GM18508 (cell line): Measurements from ENCODE around the gene LENG8.
"Not testable (repeated sequence)": the region's sequence is repeated elsewhere in the genome, so short reads cannot be mapped to it uniquely, and the experiment has no call there.

Source experiments
- ATAC-seq: cut with Tn5 transposase; IDR thresholded peaks from one replicate; pipeline ENCODE4 v1.9.1; 2021; ENCODE audit warnings: moderate number of reproducible peaks; ENCODE audit not compliant: insufficient read depth, unreplicated experiment

Gene LENG8

GRCh38 chr19:54436628-54437252, 12.3 kb upstream of the LENG8 start:
- no peak for ATAC-seq

- ATAC-seq: no peak
These were observed 9.7 kb upstream of the LENG8 start for GRCh38 chr19:54439174-54439851.

- no peak for ATAC-seq
These were observed 8.4 kb upstream of the LENG8 start for GRCh38 chr19:54440641-54441040.

- no peak for ATAC-seq
These were observed 4.3 kb upstream of the LENG8 start for GRCh38 chr19:54444737-54445136.

GRCh38 chr19:54446349-54446748, 2.6 kb upstream of the LENG8 start:
- ATAC-seq: not testable (repeated sequence)

GRCh38 chr19:54448040-54448773, 792 bp upstream of the LENG8 start:
- ATAC-seq: no peak

- ATAC-seq: no peak
These were observed 686 bp downstream of the LENG8 start for GRCh38 chr19:54449701-54450069.

- no peak for ATAC-seq
These were observed 2.4 kb downstream of the LENG8 start for GRCh38 chr19:54451331-54451871.

GRCh38 chr19:54451997-54452396, 3.0 kb downstream of the LENG8 start:
- ATAC-seq: no peak

- no peak for ATAC-seq
These were observed 3.6 kb downstream of the LENG8 start for GRCh38 chr19:54452626-54453025.

- no peak for ATAC-seq
These were observed 5.2 kb downstream of the LENG8 start for GRCh38 chr19:54453921-54454780.

- no peak for ATAC-seq
These were observed 6.0 kb downstream of the LENG8 start for GRCh38 chr19:54454781-54455675.

GRCh38 chr19:54455786-54456422, 6.9 kb downstream of the LENG8 start:
- no peak for ATAC-seq

GRCh38 chr19:54456423-54457373, 7.7 kb downstream of the LENG8 start:
- no peak for ATAC-seq

GRCh38 chr19:54457773-54458647, 9.0 kb downstream of the LENG8 start:
- no peak for ATAC-seq

- no peak for ATAC-seq
These were observed 9.8 kb downstream of the LENG8 start for GRCh38 chr19:54458648-54459281.
